H1 (cell line): ENCODE results near the gene CBX4. TPM values are rescaled to one million over a fixed set of nuclear protein-coding genes. Genes with fewer than 3 reads are reported as not detected.

Experiments used
- CTCF ChIA-PET: fragments of 300-600 bp; sonication (Branson Sonifier 250); formaldehyde crosslinking; loops from one replicate; lab custom pipeline; 2021; ENCODE audit not compliant: partially characterized antibody; lab: Charles Lee
- POLR2A ChIA-PET: fragments of 300-600 bp; sonication (Branson Sonifier 250); formaldehyde crosslinking; loops from one replicate; lab custom pipeline; 2021; ENCODE audit warnings: inconsistent platforms; ENCODE audit not compliant: partially characterized antibody; lab: Charles Lee
- DNase-seq, 2 experiments: peaks; one replicate each; pipeline versions ENCODE4 v3.0.0 to v3.0.0-alpha.2; 2010 to 2022; ENCODE audit warnings: low spot score in 2 of 2, low read depth in 1 of 2, mixed read lengths in 1 of 2
- FAIRE-seq: peaks from 2 replicates; lab custom pipeline; 2011; peaks lifted over from hg19 to GRCh38; lab: Jason Lieb, UNC
- H2AFZ ChIP-seq: 2 replicates; pipeline ENCODE4 v1.8.1; 2012; ENCODE audit warnings: low read length, inconsistent platforms
- H2AK5ac ChIP-seq: 2 replicates; pipeline ENCODE4 v1.6.1; 2013; ENCODE audit warnings: low read depth, low read length
- H2BK120ac ChIP-seq: replicated peaks from 2 replicates; pipeline ENCODE3; 2013; ENCODE audit warnings: low read depth, low read length, inconsistent platforms
- H2BK12ac ChIP-seq: 2 replicates; pipeline ENCODE4 v1.6.1; 2013; ENCODE audit warnings: low read depth, low read length
- H2BK15ac ChIP-seq: 2 replicates; pipeline ENCODE4 v1.6.1; 2013; ENCODE audit warnings: low read length
- H2BK20ac ChIP-seq: 2 replicates; pipeline ENCODE4 v1.6.1; 2013; ENCODE audit warnings: low read length
- H2BK5ac ChIP-seq: 2 replicates; pipeline ENCODE4 v1.6.1; 2013; ENCODE audit warnings: low read depth, low read length
- H3K14ac ChIP-seq: 2 replicates; pipeline ENCODE4 v1.6.1; 2013; ENCODE audit warnings: inconsistent platforms; ENCODE audit not compliant: insufficient read length
- H3K18ac ChIP-seq: 2 replicates; pipeline ENCODE4 v1.6.1; 2013; ENCODE audit warnings: low read length; ENCODE audit errors: extremely low read depth
- H3K23ac ChIP-seq: 2 replicates; pipeline ENCODE4 v1.6.1; 2013; ENCODE audit warnings: inconsistent platforms; ENCODE audit not compliant: insufficient read length
- H3K23me2 ChIP-seq: 2 replicates; pipeline ENCODE4 v1.6.1; 2013; ENCODE audit warnings: low read depth, low read length
- H3K27ac ChIP-seq: 2 replicates; pipeline ENCODE4 v1.6.1; 2011; ENCODE audit warnings: low read depth, low read length, inconsistent platforms
- H3K27me3 ChIP-seq, 4 experiments: replicated peaks in 1 of 4; 1 replicate in 1 of 4; 2 replicates in 3 of 4; pipeline versions ENCODE4 v1.6.1 to v1.8.1; 2011 to 2013; ENCODE audit warnings: low read length in 3 of 4, mild to moderate bottlenecking in 3 of 4, inconsistent platforms in 2 of 4, mixed read lengths in 2 of 4, moderate library complexity in 1 of 4; ENCODE audit not compliant: control insufficient read depth in 3 of 4, insufficient read depth in 3 of 4; ENCODE audit errors: extremely low read depth in 1 of 4
- H3K36me3 ChIP-seq, 4 experiments: 2 replicates each; pipeline versions ENCODE4 v1.6.1 to v1.8.1; 2011 to 2013; ENCODE audit warnings: mild to moderate bottlenecking in 4 of 4, low read length in 3 of 4, moderate library complexity in 2 of 4, control low read depth in 1 of 4, inconsistent platforms in 1 of 4; ENCODE audit not compliant: insufficient read depth in 4 of 4, control insufficient read depth in 2 of 4
- H3K4ac ChIP-seq: replicated peaks from 2 replicates; pipeline ENCODE3; 2013; ENCODE audit warnings: low read length, low read depth, mixed read lengths, inconsistent platforms; ENCODE audit not compliant: insufficient read length
- H3K4me1 ChIP-seq, 4 experiments: replicated peaks in 1 of 4; 1 replicate in 1 of 4; 2 replicates in 3 of 4; pipeline versions ENCODE4 v1.6.1 to v1.8.1; 2011 to 2013; ENCODE audit warnings: low read length in 3 of 4, inconsistent platforms in 2 of 4, mixed read lengths in 1 of 4; ENCODE audit not compliant: insufficient read depth in 4 of 4, control insufficient read depth in 3 of 4
- H3K4me2 ChIP-seq, 2 experiments: 2 replicates each; pipeline versions ENCODE4 v1.6.1 to v1.8.1; 2011 to 2013; ENCODE audit warnings: low read depth in 2 of 2, low read length in 2 of 2, control low read depth in 1 of 2, inconsistent platforms in 1 of 2, mild to moderate bottlenecking in 1 of 2; ENCODE audit not compliant: insufficient read depth in 1 of 2
- H3K4me3 ChIP-seq, 4 experiments: fragments of 200-600, 300-600 bp in 1 of 4; sonication (generic), shearing (Covaris generic), sonication (Bioruptor Twin) in 1 of 4; 2 replicates each; pipeline versions ENCODE4 v1.5.1 to v1.8.1; 2011 to 2016; ENCODE audit warnings: low read length in 4 of 4, low read depth in 3 of 4, control low read depth in 2 of 4, inconsistent platforms in 2 of 4, mild to moderate bottlenecking in 2 of 4, mixed read lengths in 1 of 4, moderate library complexity in 1 of 4; ENCODE audit not compliant: insufficient read depth in 2 of 4; ENCODE audit errors: extremely low read depth in 1 of 4
- H3K56ac ChIP-seq: replicated peaks from 2 replicates; pipeline ENCODE3; 2013; ENCODE audit warnings: low read depth, mild to moderate bottlenecking, mixed read lengths, low read length, inconsistent platforms; ENCODE audit not compliant: insufficient read length
- H3K79me1 ChIP-seq: 2 replicates; pipeline ENCODE4 v1.6.1; 2013; ENCODE audit warnings: low read depth, low read length, control low read depth
- H3K79me2 ChIP-seq, 2 experiments: 2 replicates each; pipeline versions ENCODE4 v1.6.1 to v1.8.1; 2012 to 2013; ENCODE audit warnings: low read length in 2 of 2, mild to moderate bottlenecking in 2 of 2, inconsistent platforms in 1 of 2; ENCODE audit not compliant: insufficient read depth in 2 of 2, control insufficient read depth in 1 of 2
- H3K9ac ChIP-seq, 4 experiments: replicated peaks in 1 of 4; 1 replicate in 1 of 4; 2 replicates in 3 of 4; pipeline versions ENCODE4 v1.6.1 to v1.8.1; 2011 to 2013; ENCODE audit warnings: low read depth in 3 of 4, low read length in 3 of 4, control low read depth in 2 of 4, mild to moderate bottlenecking in 2 of 4, moderate library complexity in 2 of 4, inconsistent platforms in 1 of 4; ENCODE audit errors: extremely low read depth in 1 of 4
- H3K9me3 ChIP-seq, 2 experiments: 2 replicates each; pipeline versions ENCODE4 v1.6.1 to v1.8.1; 2012 to 2013; ENCODE audit warnings: mild to moderate bottlenecking in 2 of 2, moderate library complexity in 2 of 2, control low read depth in 1 of 2, inconsistent platforms in 1 of 2, low read depth in 1 of 2, low read length in 1 of 2, mixed read lengths in 1 of 2; ENCODE audit not compliant: insufficient read depth in 2 of 2
- H4K20me1 ChIP-seq, 2 experiments: replicated peaks in 1 of 2; 2 replicates each; pipeline versions ENCODE3 to v1.8.1; 2011 to 2013; ENCODE audit warnings: inconsistent platforms in 2 of 2, low read length in 2 of 2, mild to moderate bottlenecking in 1 of 2; ENCODE audit not compliant: insufficient read depth in 2 of 2, control insufficient read depth in 1 of 2
- H4K5ac ChIP-seq: 2 replicates; pipeline ENCODE4 v1.6.1; 2013; ENCODE audit warnings: low read length, low read depth, mixed read lengths, inconsistent platforms; ENCODE audit not compliant: insufficient read length
- H4K8ac ChIP-seq: 2 replicates; pipeline ENCODE4 v1.8.0; 2013; ENCODE audit warnings: mild to moderate bottlenecking, moderate library complexity, low read length, inconsistent platforms; ENCODE audit not compliant: insufficient read depth; ENCODE audit errors: extremely low read depth
- H4K91ac ChIP-seq: replicated peaks from 2 replicates; pipeline ENCODE3; 2013; ENCODE audit warnings: low read length, mixed read lengths, inconsistent platforms; ENCODE audit not compliant: insufficient read length
- BACH1 ChIP-seq: IDR thresholded peaks from 2 replicates; pipeline ENCODE4 v1.6.1; 2012; ENCODE audit warnings: low read length, improper control_type of control experiment
- CBX5 ChIP-seq: fragments of 300-800, 300-1000 bp; sonication (generic); IDR thresholded peaks from 2 replicates; pipeline ENCODE4 v1.7.1; 2016; ENCODE audit warnings: antibody characterized with exemption, low read length, low read depth
- CTCF ChIP-seq, 3 experiments: IDR thresholded peaks; 1 replicate in 2 of 3; 2 replicates in 1 of 3; pipeline versions ENCODE4 v1.5.1 to v1.6.1; 2011; ENCODE audit warnings: low read length in 3 of 3, mild to moderate bottlenecking in 3 of 3, inconsistent platforms in 2 of 3, low read depth in 1 of 3, moderate library complexity in 1 of 3; ENCODE audit not compliant: insufficient read depth in 1 of 3; ENCODE audit errors: control extremely low read depth in 1 of 3
- EZH2 ChIP-seq: fragments of 200-600 bp; sonication (generic); IDR thresholded peaks from 2 replicates; pipeline ENCODE4 v1.7.1; 2012; ENCODE audit warnings: low read depth, mild to moderate bottlenecking, moderate library complexity, low read length, inconsistent platforms; ENCODE audit not compliant: severe bottlenecking
- GABPA ChIP-seq: IDR thresholded peaks from 2 replicates; pipeline ENCODE4 v1.6.1; 2011; ENCODE audit warnings: mild to moderate bottlenecking, low read length, moderate library complexity, borderline replicate concordance; ENCODE audit not compliant: insufficient read depth
- NANOG ChIP-seq: IDR thresholded peaks from 2 replicates; pipeline ENCODE4 v1.6.1; 2011; ENCODE audit warnings: low read length, low read depth, mild to moderate bottlenecking, inconsistent platforms; ENCODE audit not compliant: insufficient read depth, poor library complexity, severe bottlenecking
- POLR2A ChIP-seq, 2 experiments: IDR thresholded peaks; 1 replicate in 1 of 2; 2 replicates in 1 of 2; pipeline ENCODE4 v1.6.1; 2011; ENCODE audit warnings: low read depth in 2 of 2, low read length in 2 of 2, mild to moderate bottlenecking in 2 of 2; ENCODE audit errors: control extremely low read depth in 1 of 2
- SIX5 ChIP-seq: IDR thresholded peaks from 2 replicates; pipeline ENCODE4 v1.6.1; 2011; ENCODE audit warnings: mild to moderate bottlenecking, low read depth, low read length
- SP2 ChIP-seq: IDR thresholded peaks from 2 replicates; pipeline ENCODE4 v1.6.1; 2012; ENCODE audit warnings: mild to moderate bottlenecking, low read length, inconsistent platforms
- SUZ12 ChIP-seq: fragments of 200-600 bp; sonication (generic); IDR thresholded peaks from 2 replicates; pipeline ENCODE4 v1.6.1; 2012; ENCODE audit warnings: mild to moderate bottlenecking, inconsistent platforms, low read length, moderate library complexity, mixed read lengths
- TAF1 ChIP-seq: IDR thresholded peaks from 2 replicates; pipeline ENCODE4 v1.6.1; 2011; ENCODE audit warnings: mild to moderate bottlenecking, low read depth, low read length
- WGBS, 2 experiments: shearing (Covaris generic) in 1 of 2; methylation state at CpG; one replicate each; pipeline versions ENCODE4 v1.1.6 to v1.1.7; 2013 to 2015; ENCODE audit warnings: low lambda C conversion rate in 2 of 2, mixed read lengths in 2 of 2, inconsistent platforms in 1 of 2, low coverage in 1 of 2, missing lambda C conversion rate in 1 of 2; ENCODE audit not compliant: insufficient replicate concordance in 2 of 2, insufficient coverage in 1 of 2, insufficient read length in 1 of 2; ENCODE audit errors: extremely low coverage in 1 of 2, missing lambda C conversion rate in 1 of 2; 5-methylcytosine and 5-hydroxymethylcytosine counted together
- polyA plus RNA-seq, 7 experiments: library from polyadenylated mRNA; depleted of rRNA in 3 of 7; stranded (reverse) in 5 of 7; unstranded in 2 of 7; fragments of >200 nt in 5 of 7; fragments of 200-250 nt in 2 of 7; gene quantifications; 1 replicate in 5 of 7; 2 replicates in 1 of 7; 4 replicates in 1 of 7; pipeline versions ENCODE4 v1.2.1 to v1.2.3, GENCODE V29; 2011 to 2013; ENCODE audit warnings: missing spikeins in 2 of 7, mixed read lengths in 2 of 7
- total RNA-seq: library from RNA; stranded (reverse); fragmentation: NEBNext Ultra II Directional; extraction: Animal tissue kit (Norgen Biotek cat#: 25700); gene quantifications from 2 replicates; pipeline ENCODE4 v1.2.1, GENCODE V29; 2021

Gene CBX4
- total and polyA plus RNA-seq, 2 of the 8 experiments (the other 6 are each of a cell fraction or from before 2014, with no cell fraction given), result 1.8 to 4.0 TPM

DNA sequence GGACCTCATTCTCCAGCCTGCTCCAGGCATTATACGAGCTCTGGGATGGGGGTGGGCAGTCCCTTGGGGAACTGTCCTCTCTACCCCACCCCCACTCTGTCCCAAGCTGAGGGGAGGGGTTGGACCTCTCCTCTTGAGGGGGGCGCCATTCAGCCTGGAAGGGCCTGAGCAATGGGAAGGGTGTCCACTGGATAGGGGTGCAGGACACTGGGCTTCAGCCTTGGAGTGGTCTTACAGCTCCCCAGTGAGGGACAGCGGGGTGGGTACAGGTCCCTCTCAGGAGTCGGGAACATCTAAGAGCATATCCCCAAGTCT, 32.8 kb downstream of the CBX4 start:
- Histone ChIP-seq H3K56ac (no peak overlapping the region), H3K14ac (no peak overlapping the region), H4K8ac (peak overlapping the region; percentile 81; the same call in 1 of the 2 replicates), H3K4me3 (peak overlapping the region in 1 of 4 experiments; percentile 11; a peak in 3 of 8 replicates), H3K4me2 (peak overlapping the region; percentile 43 to 49), H3K79me2 (no peaks in the 10 kb centered on the region), H3K4me1 (peaks cover 3 to 53% (median 43%) of the 10 kb centered on the region in 4 experiments), H3K23ac (no peak overlapping the region), H2BK12ac (peak overlapping the region; percentile 61; the same call in 1 of the 2 replicates), H3K9ac (no peak overlapping the region), H3K36me3 (peaks cover 0 to 5% (median 0%) of the 10 kb centered on the region in 4 experiments; a peak in 1 of 8 replicates), H3K23me2 (peaks cover 2% of the 10 kb centered on the region), H2AFZ (no peak overlapping the region), H3K27me3 (peaks cover 84 to 96% (median 96%) of the 10 kb centered on the region in 4 experiments), H2BK15ac (peak overlapping the region; percentile 37; the same call in 1 of the 2 replicates), H4K5ac (no peak overlapping the region), H3K27ac (no peak overlapping the region), H3K18ac (no peak overlapping the region; the same call in 1 of the 2 replicates), H4K91ac (no peak overlapping the region), H2BK120ac (no peak overlapping the region), H2BK20ac (peak overlapping the region; percentile 93; the same call in 1 of the 2 replicates), H2AK5ac (peak overlapping the region; percentile 41; the same call in 1 of the 2 replicates), H2BK5ac (peak overlapping the region; percentile 2; the same call in 1 of the 2 replicates), H3K9me3 (peaks cover 0 to 7% of the 10 kb centered on the region in 2 experiments; a peak in 3 of 4 replicates), H3K79me1 (no peaks in the 10 kb centered on the region), H3K4ac (peak overlapping the region; percentile 44), H4K20me1 (peaks cover 0 to 38% of the 10 kb centered on the region in 2 experiments)
- CTCF ChIA-PET, result interaction anchor here (0.9 to 19.1 kb wide), 16 partner anchors 10 to 169 kb away, joined by 3 to 576 read pairs (median 7); partner anchors contain the start of genes CBX4 and CBX8
- POLR2A ChIA-PET, result interaction anchor here (0.7 to 24.0 kb wide), 6 partner anchors 9 to 384 kb away, joined by 3 to 374 read pairs (median 13); partner anchors contain the start of genes CBX4 and CBX8
- FAIRE-seq (no peak), DNase-seq (no peak)
- 16% methylated on average over 4 of the region's 4 CpGs; no CpG with 5 or more reads in 1 of the 2 experiments for WGBS, 2 experiments
- TF ChIP-seq CBX5 (no peak), SIX5 (no peak), POLR2A (IDR thresholded peaks at IDR 0.05; ENCODE audit: control extremely low read depth in 1 of 2, low read depth in 2 of 2, low read length in 2 of 2) (no peak), TAF1 (no peak), SP2 (no peak), NANOG (no peak), SUZ12 (0 out of 2 replicates have a peak, but pooled peaks have one; percentile 11), CTCF (IDR thresholded peaks at IDR 0.05; ENCODE audit: control extremely low read depth in 1 of 3, insufficient read depth in 1 of 3, low read depth in 1 of 3, low read length in 3 of 3) (peak in 1 of 3 experiments; percentile 4; a peak in 1 of 4 replicates), BACH1 (no peak), EZH2 (no peak), GABPA (no peak)
